Skeletal muscle satellite cell (primary cell): ENCODE results near the gene KCNA3.

Experiments
- H3K27me3 ChIP-seq: 2 replicates; pipeline ENCODE4 v1.7.0; 2013; ENCODE audit warnings: low read length; ENCODE audit not compliant: control insufficient read depth, insufficient read depth
- H3K36me3 ChIP-seq: 2 replicates; pipeline ENCODE4 v1.7.0; 2013; ENCODE audit warnings: mild to moderate bottlenecking, control low read depth, low read length; ENCODE audit not compliant: insufficient read depth
- H3K4me1 ChIP-seq: 2 replicates; pipeline ENCODE4 v1.7.0; 2013; ENCODE audit warnings: low read length; ENCODE audit not compliant: control insufficient read depth, insufficient read depth
- H3K4me2 ChIP-seq: 2 replicates; pipeline ENCODE4 v1.7.0; 2013; ENCODE audit warnings: mild to moderate bottlenecking, low read length
- H3K4me3 ChIP-seq: 2 replicates; pipeline ENCODE4 v1.7.0; 2013; ENCODE audit warnings: low read length
- H3K9ac ChIP-seq: 2 replicates; pipeline ENCODE4 v1.7.0; 2013; ENCODE audit warnings: mild to moderate bottlenecking, low read depth, low read length, moderate library complexity
- H3K9me3 ChIP-seq: replicated peaks from 2 replicates; pipeline ENCODE4 v1.7.0; 2013; ENCODE audit warnings: mild to moderate bottlenecking, control low read depth, low read length

The KCNA3 gene

DNA sequence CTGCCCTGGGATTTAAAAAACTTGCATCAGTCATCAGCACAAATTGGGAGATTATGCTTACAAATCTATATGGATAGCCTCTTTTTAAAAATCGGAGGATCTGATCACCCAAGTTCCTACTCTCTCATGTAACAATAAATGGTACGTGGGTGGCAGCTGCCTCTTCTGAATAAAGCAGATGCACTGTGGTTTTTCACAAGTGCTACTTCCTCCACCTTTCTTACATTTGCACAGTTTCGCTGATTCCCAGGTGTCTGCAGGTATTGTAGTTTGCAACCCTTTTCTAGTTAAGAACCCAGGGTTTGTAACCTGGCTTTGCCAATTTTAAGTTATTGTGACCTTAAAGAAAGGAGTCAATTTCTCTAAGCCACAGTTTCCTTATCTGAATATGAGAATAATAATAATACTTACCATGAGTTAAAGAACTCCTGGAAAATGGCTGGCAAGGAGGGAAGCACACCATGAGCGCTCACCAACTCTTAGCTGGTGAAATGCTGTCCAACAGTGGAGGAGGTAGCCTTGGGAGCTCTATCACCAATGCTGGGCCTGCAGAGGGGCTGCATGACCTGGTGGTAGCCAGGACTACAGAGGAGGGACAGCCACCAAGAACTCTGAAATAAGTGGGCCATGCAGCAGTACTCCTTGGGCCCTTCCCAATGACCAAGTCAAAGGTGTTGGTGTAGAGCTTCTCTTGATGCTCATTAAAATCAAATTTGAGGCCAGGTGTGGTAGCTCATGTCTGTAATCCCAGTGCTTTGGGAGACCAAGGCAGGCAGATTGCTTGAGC is 38.4 kb downstream of the KCNA3 start:
- Histone ChIP-seq H3K4me1 (no peaks in the 10 kb centered on the region), H3K36me3 (no peaks in the 10 kb centered on the region), H3K4me2 (no peak overlapping the region), H3K27me3 (peaks cover 4% of the 10 kb centered on the region), H3K4me3 (no peak overlapping the region), H3K9me3 (no peaks in the 10 kb centered on the region), H3K9ac (no peak overlapping the region)

DNA sequence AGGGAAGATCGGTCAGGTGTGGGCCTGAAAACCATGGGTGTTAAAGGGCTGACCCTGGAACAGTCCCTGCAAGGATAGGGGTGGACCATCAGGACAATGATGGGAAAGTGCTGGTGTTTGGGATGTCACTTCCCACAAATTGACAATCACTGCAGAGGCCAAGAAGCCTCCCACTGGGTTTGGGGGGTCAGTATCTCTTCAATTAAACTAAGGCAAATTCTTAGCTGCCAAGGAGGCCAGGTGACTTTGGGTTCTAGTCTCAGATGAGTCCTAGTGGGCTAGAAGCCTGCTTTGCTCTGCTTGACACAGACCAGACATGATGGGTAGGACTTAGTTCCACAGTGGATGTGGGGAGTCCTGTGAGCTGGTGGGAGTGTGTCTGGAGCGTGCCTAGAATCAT is 39.3 kb downstream of the KCNA3 start:
- Histone ChIP-seq H3K9ac (no peak overlapping the region), H3K4me3 (no peak overlapping the region), H3K4me2 (no peak overlapping the region), H3K4me1 (no peaks in the 10 kb centered on the region), H3K27me3 (peaks cover 4% of the 10 kb centered on the region), H3K36me3 (no peaks in the 10 kb centered on the region), H3K9me3 (no peaks in the 10 kb centered on the region)

DNA sequence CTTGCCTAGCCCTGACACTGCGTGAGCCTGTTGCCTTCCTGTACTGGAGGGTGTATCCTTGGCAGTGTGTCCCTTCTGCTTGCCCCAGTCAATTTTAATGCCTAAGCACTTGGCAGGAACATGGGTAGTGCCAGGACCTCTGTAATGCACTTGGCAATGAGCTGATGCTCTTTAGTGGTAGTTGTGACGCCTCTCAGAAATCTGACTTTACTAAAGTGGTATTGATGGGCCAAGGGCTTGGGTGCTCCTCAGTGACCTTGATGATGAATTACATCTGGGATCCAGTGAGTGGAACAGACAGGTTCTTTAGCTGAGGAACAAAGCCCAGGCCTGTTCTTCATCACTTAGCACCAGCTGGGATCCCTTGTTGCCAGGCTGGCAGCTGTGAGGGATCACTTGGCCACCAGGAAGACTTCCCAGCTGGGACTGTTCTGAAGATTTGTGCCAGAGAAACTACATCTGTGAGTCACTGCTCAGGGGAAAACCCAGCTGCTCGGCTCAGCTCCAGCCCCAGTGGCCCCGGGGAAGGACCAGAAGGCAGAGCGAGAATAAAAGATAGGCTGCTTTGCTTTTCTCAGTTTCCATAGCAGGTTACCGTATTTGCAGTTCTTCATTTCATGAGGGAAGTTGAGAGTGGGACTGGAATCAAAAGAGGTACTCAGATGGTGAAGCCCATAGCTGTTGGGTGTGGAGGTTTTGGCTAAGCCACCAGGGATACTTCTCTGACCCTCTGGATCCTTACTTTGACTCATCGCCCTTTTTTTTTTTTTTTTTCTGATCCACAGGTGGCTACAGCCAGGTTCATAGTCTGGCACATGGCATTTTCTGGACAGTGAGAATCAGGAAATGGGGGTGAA is 40.1 kb downstream of the KCNA3 start:
- no peaks in the 10 kb centered on the region for H3K9me3 ChIP-seq
- H3K36me3 ChIP-seq: no peaks in the 10 kb centered on the region
- H3K9ac ChIP-seq: no peak overlapping the region
- no peaks in the 10 kb centered on the region for H3K4me1 ChIP-seq
- H3K4me2 ChIP-seq: no peak overlapping the region
- no peak overlapping the region for H3K4me3 ChIP-seq
- H3K27me3 ChIP-seq: peaks cover 4% of the 10 kb centered on the region

- Histone ChIP-seq H3K36me3 (no peaks in the 10 kb centered on the region), H3K9me3 (no peaks in the 10 kb centered on the region), H3K4me3 (no peak overlapping the region), H3K9ac (no peak overlapping the region), H3K4me1 (no peaks in the 10 kb centered on the region), H3K4me2 (no peak overlapping the region), H3K27me3 (peaks cover 4% of the 10 kb centered on the region)
These were observed 40.7 kb downstream of the KCNA3 start for GRCh38 chr1:110634086-110634454.

DNA sequence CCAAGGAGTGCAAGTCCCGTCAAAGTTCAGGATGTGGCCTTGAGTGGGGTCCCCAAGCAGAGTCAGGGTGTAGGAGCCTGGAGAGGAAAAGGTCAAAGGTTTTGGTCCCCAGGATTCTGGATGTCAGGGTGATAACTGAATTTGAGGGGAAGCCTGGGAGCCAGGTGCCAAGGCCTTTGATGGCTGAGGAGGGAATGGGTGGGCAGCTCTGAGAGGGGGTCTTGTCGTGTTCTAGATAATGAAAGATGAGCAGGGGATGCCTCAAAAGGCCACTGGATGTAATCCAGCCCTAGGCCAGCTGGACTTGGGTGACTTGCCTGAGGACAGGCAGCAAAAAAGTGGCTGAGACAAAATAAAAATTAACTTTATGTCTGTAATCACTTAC is 41.1 kb downstream of the KCNA3 start:
- Histone ChIP-seq H3K4me1 (no peaks in the 10 kb centered on the region), H3K9ac (no peak overlapping the region), H3K36me3 (no peaks in the 10 kb centered on the region), H3K4me2 (no peak overlapping the region), H3K27me3 (peaks cover 4% of the 10 kb centered on the region), H3K9me3 (no peaks in the 10 kb centered on the region), H3K4me3 (no peak overlapping the region)

GRCh38 chr1:110631836-110632620 is 42.7 kb downstream of the KCNA3 start:
- Histone ChIP-seq H3K9ac (no peak overlapping the region), H3K9me3 (no peaks in the 10 kb centered on the region), H3K4me1 (no peaks in the 10 kb centered on the region), H3K36me3 (no peaks in the 10 kb centered on the region), H3K4me3 (no peak overlapping the region), H3K4me2 (no peak overlapping the region), H3K27me3 (peaks cover 4% of the 10 kb centered on the region)

- Histone ChIP-seq H3K27me3 (peaks cover 4% of the 10 kb centered on the region), H3K9me3 (no peaks in the 10 kb centered on the region), H3K4me3 (no peak overlapping the region), H3K9ac (no peak overlapping the region), H3K4me1 (no peaks in the 10 kb centered on the region), H3K36me3 (no peaks in the 10 kb centered on the region), H3K4me2 (no peak overlapping the region)
These were observed 43.7 kb downstream of the KCNA3 start for GRCh38 chr1:110630839-110631663.

DNA sequence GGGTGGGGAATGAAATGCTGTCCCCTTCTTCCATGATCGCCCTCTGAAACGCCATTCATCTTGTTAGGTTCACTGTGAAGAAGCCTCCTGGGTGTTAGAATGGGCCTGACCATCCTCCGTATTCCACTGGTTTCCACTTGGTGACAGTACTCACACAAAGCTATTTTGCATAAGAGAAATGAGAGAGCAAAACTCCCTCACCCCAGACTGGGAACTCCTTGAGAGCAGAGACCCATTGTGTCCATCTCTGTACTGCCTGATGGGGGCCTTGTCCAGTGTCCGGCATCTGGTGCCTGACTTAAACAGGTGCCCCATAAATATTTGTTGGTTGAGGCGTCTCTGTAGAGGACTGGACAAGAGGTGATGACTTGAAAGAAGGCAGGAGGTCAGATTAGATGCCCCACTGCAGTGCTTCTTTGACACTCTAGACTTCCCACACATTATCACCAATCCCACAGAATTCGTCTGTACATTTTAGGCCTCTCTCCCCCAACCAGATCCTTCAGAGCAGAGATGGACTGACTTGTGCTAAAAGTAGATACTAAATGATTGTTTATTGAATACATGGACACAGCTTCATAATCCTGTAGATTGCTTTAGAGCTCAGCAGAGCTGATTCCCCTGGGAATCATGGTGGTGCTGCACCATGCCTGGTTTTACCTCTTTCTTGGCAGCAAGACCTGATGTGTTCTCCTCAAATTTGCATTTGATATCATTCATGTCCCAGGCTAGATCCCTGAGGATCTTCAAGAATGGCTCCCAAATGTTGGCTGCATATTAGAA is 46.2 kb downstream of the KCNA3 start:
- Histone ChIP-seq H3K4me3 (no peak overlapping the region), H3K27me3 (peaks cover under 1% of the 10 kb centered on the region), H3K9me3 (no peaks in the 10 kb centered on the region), H3K4me1 (no peaks in the 10 kb centered on the region), H3K4me2 (no peak overlapping the region), H3K36me3 (no peaks in the 10 kb centered on the region), H3K9ac (no peak overlapping the region)

DNA sequence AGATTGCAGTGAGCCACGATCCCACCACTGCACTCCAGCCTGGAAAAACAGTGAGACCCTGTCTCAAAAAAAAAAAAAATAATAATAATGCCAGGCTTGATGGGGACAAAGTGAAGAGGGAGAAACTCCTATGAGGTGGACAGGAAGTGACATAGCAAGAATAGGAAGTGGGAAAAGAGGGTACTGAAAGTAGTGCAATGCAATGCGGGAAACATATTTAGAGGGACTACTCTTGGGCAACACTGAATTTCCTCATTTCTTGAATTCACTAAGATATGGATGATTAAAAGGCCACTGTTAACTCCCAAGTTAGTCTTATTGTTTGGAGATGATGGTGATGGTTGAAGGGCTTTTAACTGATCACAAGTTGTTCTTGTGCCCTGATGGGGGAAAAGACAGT is 47.0 kb downstream of the KCNA3 start:
- no peaks in the 10 kb centered on the region for H3K36me3 ChIP-seq
- H3K27me3 ChIP-seq: peaks cover 4% of the 10 kb centered on the region
- H3K4me2 ChIP-seq: no peak overlapping the region
- H3K4me1 ChIP-seq: no peaks in the 10 kb centered on the region
- H3K9ac ChIP-seq: no peak overlapping the region
- H3K4me3 ChIP-seq: no peak overlapping the region
- no peaks in the 10 kb centered on the region for H3K9me3 ChIP-seq

DNA sequence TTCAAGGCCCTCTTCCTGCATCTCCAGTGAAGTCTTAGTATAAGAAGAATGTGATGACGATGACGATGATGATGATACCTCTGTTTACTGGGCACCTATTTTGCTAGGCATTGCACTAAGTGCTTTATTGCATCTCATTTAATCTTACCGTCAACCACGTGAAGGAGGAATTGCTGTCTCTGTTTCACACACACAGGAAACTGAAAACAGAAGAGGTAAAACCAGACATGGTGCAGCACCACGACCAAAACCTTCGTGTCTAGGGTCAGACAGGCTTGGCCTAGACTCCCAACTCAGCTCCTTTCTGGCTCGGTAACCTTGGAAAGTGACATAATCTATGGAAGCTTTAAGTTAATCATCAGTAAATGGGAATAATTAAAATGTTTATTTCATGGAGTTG is 47.9 kb downstream of the KCNA3 start:
- Histone ChIP-seq H3K9ac (no peak overlapping the region), H3K4me2 (no peak overlapping the region), H3K9me3 (no peaks in the 10 kb centered on the region), H3K36me3 (no peaks in the 10 kb centered on the region), H3K4me3 (no peak overlapping the region), H3K27me3 (peaks cover 4% of the 10 kb centered on the region), H3K4me1 (no peaks in the 10 kb centered on the region)
